Measurements from ENCODE around the gene NEFH.

NEFH gene

GRCh38 chr22:29493636-29494035 is 13.6 kb downstream of the NEFH start:
- DNase-seq (ENCODE audit: low read depth in 2 of 2) = no peak

GRCh38 chr22:29499852-29500251 is 19.8 kb downstream of the NEFH start:
- no peak for DNase-seq (ENCODE audit: low read depth in 2 of 2)

GRCh38 chr22:29503811-29504372 is 23.9 kb downstream of the NEFH start:
- no peak for DNase-seq (ENCODE audit: low read depth in 2 of 2)

- no peak for DNase-seq (ENCODE audit: low read depth in 2 of 2)
Observed at GRCh38 chr22:29509298-29509697, 29.3 kb downstream of the NEFH start.

- DNase-seq (ENCODE audit: low read depth in 2 of 2) = no peak
Observed at GRCh38 chr22:29509815-29510214, 29.8 kb downstream of the NEFH start.

GRCh38 chr22:29510542-29510941 is 30.5 kb downstream of the NEFH start:
- no peak for DNase-seq (ENCODE audit: low read depth in 2 of 2)

GRCh38 chr22:29511126-29511862 is 31.3 kb downstream of the NEFH start:
- no peak for DNase-seq (ENCODE audit: low read depth in 2 of 2)

GRCh38 chr22:29512031-29512430 is 32.0 kb downstream of the NEFH start:
- no peak for DNase-seq (ENCODE audit: low read depth in 2 of 2)

- no peak for DNase-seq (ENCODE audit: low read depth in 2 of 2)
Observed at GRCh38 chr22:29517215-29517908, 37.3 kb downstream of the NEFH start.

GRCh38 chr22:29518427-29518826 is 38.4 kb downstream of the NEFH start:
- DNase-seq (ENCODE audit: low read depth in 2 of 2) = no peak

GRCh38 chr22:29519996-29520395 is 40.0 kb downstream of the NEFH start:
- no peak for DNase-seq (ENCODE audit: low read depth in 2 of 2)

- DNase-seq (ENCODE audit: low read depth in 2 of 2) = no peak
Observed at GRCh38 chr22:29520851-29521250, 40.8 kb downstream of the NEFH start.

- no peak for DNase-seq (ENCODE audit: low read depth in 2 of 2)
Observed at GRCh38 chr22:29521526-29521925, 41.5 kb downstream of the NEFH start.

- no peak for DNase-seq (ENCODE audit: low read depth in 2 of 2)
Observed at GRCh38 chr22:29523761-29524160, 43.7 kb downstream of the NEFH start.

GRCh38 chr22:29524442-29525191 is 44.6 kb downstream of the NEFH start:
- peak in 1 of 2 donors; percentile 3 for DNase-seq (ENCODE audit: low read depth in 2 of 2)

- no peak for DNase-seq (ENCODE audit: low read depth in 2 of 2)
Observed at GRCh38 chr22:29528144-29528543, 48.1 kb downstream of the NEFH start.

- DNase-seq (ENCODE audit: low read depth in 2 of 2) = no peak
Observed at GRCh38 chr22:29530716-29531115, 50.7 kb downstream of the NEFH start.

GRCh38 chr22:29531419-29531818 is 51.4 kb downstream of the NEFH start:
- DNase-seq (ENCODE audit: low read depth in 2 of 2) = no peak

GRCh38 chr22:29536411-29536810 is 56.4 kb downstream of the NEFH start:
- no peak for DNase-seq (ENCODE audit: low read depth in 2 of 2)

- DNase-seq (ENCODE audit: low read depth in 2 of 2) = no peak
Observed at GRCh38 chr22:29539105-29539504, 59.1 kb downstream of the NEFH start.
